Uterus (tissue), 4 donors: ENCODE data around the gene SAMD9L. TPM values are rescaled to one million over a fixed set of nuclear protein-coding genes. Genes with fewer than 3 reads are reported as not detected.

Source experiments
- DNase-seq, 2 donors: peaks; one replicate each; pipeline ENCODE4 v3.0.0-alpha.2; 2019 to 2020
- H3K27ac ChIP-seq, 2 donors: fragments of 200-600 bp; sonication (generic); 1 replicate in 1 of 2; 2 replicates in 1 of 2; pipeline ENCODE4 v1.5.1; 2016 to 2018
- H3K27me3 ChIP-seq, 2 donors: fragments of 200-600 bp; sonication (generic); one replicate each; pipeline ENCODE4 v1.5.1; 2018 to 2019; ENCODE audit warnings: control low read depth in 1 of 2
- H3K36me3 ChIP-seq, 2 donors: fragments of 200-600 bp; sonication (generic); one replicate each; pipeline ENCODE4 v1.5.1; 2019; ENCODE audit warnings: control low read depth in 1 of 2
- H3K4me1 ChIP-seq, 2 donors: fragments of 200-600 bp; sonication (generic); one replicate each; pipeline ENCODE4 v1.5.1; 2018 to 2019; ENCODE audit warnings: control low read depth in 1 of 2
- H3K4me3 ChIP-seq, 2 donors: fragments of 200-600 bp; sonication (generic); 1 replicate in 1 of 2; 2 replicates in 1 of 2; pipeline ENCODE4 v1.5.1; 2018 to 2019; ENCODE audit warnings: mild to moderate bottlenecking in 1 of 2
- H3K9me3 ChIP-seq, 2 donors: fragments of 200-600 bp; sonication (generic); one replicate each; pipeline ENCODE4 v1.5.1; 2019; ENCODE audit warnings: control low read depth in 1 of 2
- POLR2A ChIP-seq, 2 donors: fragments of 450-650 bp; IDR thresholded peaks; one replicate each; pipeline ENCODE4 v1.6.1; 2016; ENCODE audit warnings: antibody characterized with exemption in 2 of 2, mild to moderate bottlenecking in 1 of 2, moderate library complexity in 1 of 2
- intact Hi-C: fragments of 100-400 bp; cut with DNase I; formaldehyde crosslinking; loops from one replicate; pipeline ENCODE4 v1.15.1; 2023; ENCODE audit warnings: low total_unique reads
- total RNA-seq, 4 donors: library from RNA; depleted of rRNA in 3 of 4; stranded (reverse); fragments of >200 nt in 3 of 4; gene quantifications; one replicate each; pipeline versions ENCODE4 v1.1.0 to v1.2.4, GENCODE V29; 2014 to 2023
- TF ChIP-seq, protein P1 (sequence below), 4 experiments: fragments of 200-600 bp in 2 of 4; fragments of 450-650 bp in 2 of 4; sonication (generic) in 2 of 4; IDR thresholded peaks; one replicate each; pipeline ENCODE4 v1.5.1; 2016 to 2019; ENCODE audit warnings: antibody characterized with exemption in 4 of 4, mild to moderate bottlenecking in 2 of 4, moderate library complexity in 1 of 4
- donor health status: DM: yes; HTN: yes; CAD: no.

Gene SAMD9L
- total RNA-seq: 10 to 100 TPM in 3 of 4 donors, 1 to 10 TPM in 1; 5.6 to 30.0 (median 16.0) TPM

DNA sequence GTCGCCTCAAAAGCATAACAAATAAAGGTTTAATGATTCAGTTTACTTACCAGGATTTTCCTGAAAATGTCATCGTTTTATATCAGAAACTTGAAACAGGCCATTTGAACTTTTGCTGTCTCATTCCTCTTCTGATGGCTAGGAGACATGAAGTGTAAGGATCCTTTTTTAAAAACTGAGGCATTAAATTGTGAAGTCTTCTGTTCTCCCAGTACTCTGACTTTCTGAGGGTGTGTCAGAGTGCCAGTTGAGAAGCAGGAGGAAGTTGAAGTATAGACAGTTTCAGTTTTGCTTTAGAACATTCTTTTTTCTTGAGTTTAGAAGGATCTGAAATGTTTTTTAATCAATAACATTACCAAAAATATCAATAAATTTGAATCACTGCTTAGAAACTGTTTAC lies at the start of gene SAMD9L:
Gene SAMD9L, minus strand, starts transcription at position 242 of the 400 bp plus-strand sequence. CDS start 12,414 bp downstream, outside the sequence.
- H3K27ac ChIP-seq: peak within 1 kb of the TSS; percentile 23 to 63
- no peaks in the 10 kb centered on the region for H3K27me3 ChIP-seq
- no peaks in the 10 kb centered on the region for H3K36me3 ChIP-seq
- intact Hi-C loops: no loop called here
- no peak for DNase-seq
- H3K4me1 ChIP-seq: no peaks in the 10 kb centered on the region
- TF ChIP-seq, protein P1, sequence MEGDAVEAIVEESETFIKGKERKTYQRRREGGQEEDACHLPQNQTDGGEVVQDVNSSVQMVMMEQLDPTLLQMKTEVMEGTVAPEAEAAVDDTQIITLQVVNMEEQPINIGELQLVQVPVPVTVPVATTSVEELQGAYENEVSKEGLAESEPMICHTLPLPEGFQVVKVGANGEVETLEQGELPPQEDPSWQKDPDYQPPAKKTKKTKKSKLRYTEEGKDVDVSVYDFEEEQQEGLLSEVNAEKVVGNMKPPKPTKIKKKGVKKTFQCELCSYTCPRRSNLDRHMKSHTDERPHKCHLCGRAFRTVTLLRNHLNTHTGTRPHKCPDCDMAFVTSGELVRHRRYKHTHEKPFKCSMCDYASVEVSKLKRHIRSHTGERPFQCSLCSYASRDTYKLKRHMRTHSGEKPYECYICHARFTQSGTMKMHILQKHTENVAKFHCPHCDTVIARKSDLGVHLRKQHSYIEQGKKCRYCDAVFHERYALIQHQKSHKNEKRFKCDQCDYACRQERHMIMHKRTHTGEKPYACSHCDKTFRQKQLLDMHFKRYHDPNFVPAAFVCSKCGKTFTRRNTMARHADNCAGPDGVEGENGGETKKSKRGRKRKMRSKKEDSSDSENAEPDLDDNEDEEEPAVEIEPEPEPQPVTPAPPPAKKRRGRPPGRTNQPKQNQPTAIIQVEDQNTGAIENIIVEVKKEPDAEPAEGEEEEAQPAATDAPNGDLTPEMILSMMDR (IDR thresholded peaks at IDR 0.05): no peak
- no peaks in the 10 kb centered on the region for H3K9me3 ChIP-seq
- H3K4me3 ChIP-seq: peak within 1 kb of the TSS; percentile 38 to 44

DNA sequence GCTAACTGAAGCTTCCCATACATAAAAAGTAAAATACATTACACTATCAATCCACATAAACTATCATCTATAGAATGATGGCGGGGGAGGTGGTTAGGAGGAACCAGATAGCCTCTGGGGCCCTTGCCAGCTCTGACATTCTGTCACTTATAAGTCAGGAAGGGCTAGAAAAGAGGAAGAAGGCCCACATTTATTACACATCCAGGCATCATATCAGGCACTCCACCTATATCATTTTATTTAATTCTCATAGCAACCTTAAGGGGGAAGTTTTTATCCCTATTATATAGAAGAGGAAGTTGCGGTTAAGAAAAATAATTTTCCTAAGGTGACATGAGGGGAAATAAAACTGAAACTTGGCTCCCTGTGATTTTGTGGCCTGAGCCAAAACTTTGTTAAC lies 48.2 kb upstream of the SAMD9L start:
- Histone ChIP-seq H3K9me3 (no peaks in the 10 kb centered on the region), H3K27me3 (no peaks in the 10 kb centered on the region), H3K36me3 (no peaks in the 10 kb centered on the region), H3K4me1 (no peaks in the 10 kb centered on the region), H3K27ac (no peak overlapping the region), H3K4me3 (no peak overlapping the region)
- intact Hi-C loops: no loop called here
- no peak for DNase-seq
- TF ChIP-seq POLR2A (IDR thresholded peaks at IDR 0.05): no peak
- TF ChIP-seq, protein P1 (IDR thresholded peaks at IDR 0.05): no peak

DNA sequence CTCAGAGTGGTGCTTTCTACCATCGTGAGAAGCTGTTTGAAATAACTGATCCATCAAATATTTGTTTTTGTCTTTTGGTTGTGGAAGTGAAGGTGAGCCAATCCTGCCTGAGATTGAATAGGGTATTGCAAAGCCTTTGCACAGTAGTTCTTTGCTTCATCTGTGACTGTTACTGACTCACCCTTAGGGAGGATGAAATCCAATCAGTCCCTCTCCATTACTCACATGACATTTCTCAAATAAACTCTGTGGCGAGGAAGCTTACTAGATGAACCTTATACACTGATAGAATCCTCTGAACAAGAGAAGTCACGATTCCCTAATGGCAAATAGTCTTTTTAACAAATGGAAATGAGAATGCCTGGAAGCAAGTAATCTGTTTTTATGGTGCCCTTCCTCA lies 46.2 kb upstream of the SAMD9L start:
- intact Hi-C loops: no loop called here
- H3K4me1 ChIP-seq: no peaks in the 10 kb centered on the region
- no peak for DNase-seq
- no peak overlapping the region for H3K27ac ChIP-seq
- H3K9me3 ChIP-seq: no peaks in the 10 kb centered on the region
- no peak for TF ChIP-seq POLR2A (IDR thresholded peaks at IDR 0.05)
- TF ChIP-seq, protein P1 (IDR thresholded peaks at IDR 0.05): no peak
- no peaks in the 10 kb centered on the region for H3K36me3 ChIP-seq
- H3K4me3 ChIP-seq: no peak overlapping the region
- H3K27me3 ChIP-seq: no peaks in the 10 kb centered on the region

DNA sequence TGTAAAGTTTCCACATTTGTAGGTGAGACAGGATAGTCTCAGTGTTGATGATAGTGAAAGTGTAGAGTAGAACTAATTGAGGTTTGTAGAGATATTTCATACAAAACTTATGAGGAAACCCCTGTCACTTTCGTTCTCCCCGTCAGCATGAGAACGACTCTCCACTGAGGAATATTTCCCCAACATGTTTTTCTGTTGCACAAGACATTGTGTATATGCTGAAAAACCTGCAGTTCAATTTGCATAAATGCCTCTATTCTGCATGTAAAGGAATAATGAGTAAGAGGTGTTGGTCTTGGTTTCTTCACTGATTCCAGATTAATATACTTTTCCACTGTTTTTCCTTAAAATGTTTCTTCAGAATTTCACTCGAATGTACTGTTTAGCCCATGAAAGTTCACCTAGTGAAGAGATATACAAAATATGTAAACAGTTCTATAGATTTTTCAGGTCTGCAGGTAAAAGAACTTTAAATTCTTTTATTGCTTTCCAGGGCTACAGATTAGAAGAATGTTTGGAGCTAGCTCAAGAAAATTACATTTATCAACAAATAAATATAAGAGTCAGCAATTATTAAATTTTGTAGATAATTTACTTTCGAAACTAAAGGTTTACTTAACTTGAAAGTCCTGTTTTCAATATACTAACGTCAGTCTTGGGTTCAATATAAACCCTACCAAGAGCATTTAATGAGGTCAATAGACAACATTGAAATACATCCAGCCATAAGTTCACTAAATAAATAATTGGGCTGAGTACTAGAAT lies 40.9 kb upstream of the SAMD9L start:
- Histone ChIP-seq H3K4me1 (no peaks in the 10 kb centered on the region), H3K27ac (no peak overlapping the region), H3K27me3 (no peaks in the 10 kb centered on the region), H3K9me3 (no peaks in the 10 kb centered on the region), H3K4me3 (no peak overlapping the region), H3K36me3 (no peaks in the 10 kb centered on the region)
- DNase-seq: no peak
- TF ChIP-seq POLR2A (IDR thresholded peaks at IDR 0.05): no peak
- TF ChIP-seq, protein P1 (IDR thresholded peaks at IDR 0.05): no peak
- intact Hi-C loops: no loop called here

DNA sequence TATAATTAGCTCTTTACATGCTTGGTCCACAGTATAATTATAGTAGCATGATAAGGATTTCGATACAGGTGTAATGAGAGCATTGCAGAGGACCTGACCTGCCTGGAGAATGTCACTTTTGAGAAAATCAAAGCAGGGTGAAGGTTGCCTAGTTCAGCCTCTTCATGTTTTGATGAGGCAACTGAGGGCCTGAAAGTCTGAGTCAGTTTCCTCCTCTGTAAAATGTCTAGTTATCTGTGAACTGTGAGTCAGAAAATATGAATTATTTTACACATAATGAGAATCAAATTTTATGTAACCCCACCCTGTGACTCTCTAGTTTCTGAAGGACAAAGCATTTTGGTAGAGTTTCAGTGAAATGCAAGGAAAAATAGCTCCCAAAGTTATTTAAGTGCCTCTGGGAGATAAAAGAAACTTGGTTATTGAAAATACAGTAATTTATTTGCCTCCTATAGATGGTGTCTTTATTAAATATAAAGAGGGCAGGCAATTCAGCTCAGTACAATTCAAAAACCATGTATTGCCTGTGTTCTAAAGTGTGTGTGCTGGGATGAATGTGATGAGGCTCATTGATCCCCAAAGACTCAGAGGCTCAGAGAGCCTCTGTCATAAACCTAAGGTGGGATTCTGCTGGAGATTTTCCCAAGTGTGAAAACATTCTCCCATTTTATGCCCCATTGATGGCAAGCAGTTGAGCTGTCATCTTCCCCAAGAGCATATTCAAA lies 37.3 kb upstream of the SAMD9L start:
- no peak overlapping the region for H3K27ac ChIP-seq
- intact Hi-C loops: no loop called here
- no peaks in the 10 kb centered on the region for H3K36me3 ChIP-seq
- no peaks in the 10 kb centered on the region for H3K27me3 ChIP-seq
- TF ChIP-seq POLR2A (IDR thresholded peaks at IDR 0.05): no peak
- TF ChIP-seq, protein P1 (IDR thresholded peaks at IDR 0.05): no peak
- H3K4me1 ChIP-seq: no peaks in the 10 kb centered on the region
- no peak for DNase-seq
- H3K4me3 ChIP-seq: no peak overlapping the region
- no peaks in the 10 kb centered on the region for H3K9me3 ChIP-seq
